ENCODE results near the gene VPREB3.

Gene VPREB3

DNA sequence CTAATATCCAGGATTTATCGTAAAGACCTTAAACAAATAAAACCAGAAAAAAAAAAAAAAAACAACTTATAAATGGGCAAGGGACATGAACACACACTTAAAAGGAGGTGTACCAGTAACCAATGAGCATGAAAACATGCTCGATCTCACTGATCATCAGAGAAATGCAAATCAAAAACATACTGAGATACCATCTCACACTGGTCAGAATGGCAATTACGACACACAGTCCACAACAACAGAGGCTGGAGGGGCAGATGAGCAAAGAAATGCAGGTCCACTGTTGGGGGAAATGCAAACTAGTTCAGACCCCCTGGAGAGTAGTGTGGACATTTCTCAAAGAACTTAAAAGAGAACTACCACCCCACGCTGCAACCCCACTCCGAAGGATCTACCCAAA, 50.2 kb downstream of the VPREB3 start:
- TF ChIP-seq CEBPB (IDR thresholded peaks at IDR 0.05) (no peak), TAF1 (IDR thresholded peaks at IDR 0.05; ENCODE audit: low read depth) (no peak)
